Measurements from ENCODE around the gene NUP98.
"Not testable (repeated sequence)": the region's sequence is repeated elsewhere in the genome, so short reads cannot be mapped to it uniquely, and the experiment has no call there.

Gene NUP98

DNA sequence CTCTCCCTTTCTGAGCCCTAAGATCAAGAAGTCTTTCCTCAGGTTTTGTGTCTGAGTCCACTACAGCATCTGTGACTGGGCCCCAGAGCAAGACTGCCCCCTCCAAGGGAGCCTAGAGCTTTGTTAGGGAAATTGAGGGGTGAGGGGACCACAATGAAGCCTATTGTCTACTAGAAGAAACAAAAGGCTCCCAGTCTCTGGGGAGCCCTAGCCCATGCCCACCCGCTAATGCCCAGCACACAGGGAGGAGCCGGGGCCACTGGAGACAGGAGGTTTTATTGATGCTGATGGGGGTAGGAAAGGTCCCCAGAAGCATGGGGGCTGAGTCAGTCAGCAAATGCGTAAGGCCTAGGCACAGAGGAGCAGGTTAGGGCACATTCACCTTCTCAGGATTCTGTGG, 29.4 kb upstream of the NUP98 start:
- no peak for DNase-seq (ENCODE audit: low spot score)

- no peak for DNase-seq (ENCODE audit: low spot score)
Measured at GRCh38 chr11:3825473-3826154, 28.3 kb upstream of the NUP98 start.

DNA sequence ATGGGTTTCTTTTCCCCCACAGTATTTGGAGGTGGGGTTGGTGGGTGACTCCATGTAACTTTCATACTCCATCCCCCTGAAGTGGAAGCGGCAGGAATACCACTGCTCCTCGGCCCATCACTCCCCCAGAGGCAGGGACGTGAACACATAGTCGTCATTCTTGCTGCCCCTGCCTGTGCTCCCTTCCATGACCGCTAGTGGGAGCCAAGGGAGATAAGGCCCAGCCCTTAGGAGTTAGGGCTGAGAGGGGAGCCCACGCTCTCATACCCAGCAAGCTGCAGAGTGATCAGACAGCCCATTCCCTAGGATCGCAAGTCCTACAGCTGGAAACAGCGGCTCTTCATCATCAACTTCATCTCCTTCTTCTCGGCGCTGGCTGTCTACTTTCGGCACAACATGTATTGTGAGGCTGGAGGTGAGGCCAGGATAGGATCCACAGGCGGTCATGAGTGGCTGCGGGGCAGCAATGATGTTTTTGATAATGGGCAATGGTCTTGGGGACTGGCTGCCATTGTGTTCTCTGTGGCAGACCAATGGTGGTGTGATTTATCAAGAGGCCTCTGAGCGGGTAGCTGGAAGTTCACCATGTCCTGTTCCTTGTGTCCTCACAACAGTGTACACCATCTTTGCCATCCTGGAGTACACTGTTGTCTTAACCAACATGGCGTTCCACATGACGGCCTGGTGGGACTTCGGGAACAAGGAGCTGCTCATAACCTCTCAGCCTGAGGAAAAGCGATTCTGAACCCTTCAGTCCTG, 27.5 kb upstream of the NUP98 start:
- DNase-seq (ENCODE audit: low spot score), result no peak

- no peak for DNase-seq (ENCODE audit: low spot score)
Measured at GRCh38 chr11:3823762-3824506, 26.6 kb upstream of the NUP98 start.

- DNase-seq (ENCODE audit: low spot score), result no peak
Measured at GRCh38 chr11:3823303-3823702, 25.9 kb upstream of the NUP98 start.

DNA sequence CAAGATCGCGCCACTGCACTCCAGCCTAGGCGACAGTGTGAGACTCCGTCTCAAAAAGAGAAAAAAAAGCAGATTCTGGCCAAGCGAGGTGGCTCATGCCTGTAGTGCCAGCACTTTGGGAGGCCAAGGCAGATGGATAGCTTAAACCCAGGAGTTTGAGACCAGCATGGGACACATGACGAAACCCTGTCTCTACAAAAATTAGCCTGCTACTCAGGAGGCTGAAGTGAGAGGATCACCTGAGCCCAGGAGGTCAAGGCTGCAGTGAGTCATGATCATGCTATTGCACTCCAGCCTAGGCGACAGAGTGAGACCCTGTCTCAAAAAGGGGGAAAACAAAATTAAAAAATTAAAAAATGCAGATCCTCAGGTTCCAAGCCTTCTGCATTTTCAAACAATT, 25.0 kb upstream of the NUP98 start:
- no peak for DNase-seq (ENCODE audit: low spot score)

DNA sequence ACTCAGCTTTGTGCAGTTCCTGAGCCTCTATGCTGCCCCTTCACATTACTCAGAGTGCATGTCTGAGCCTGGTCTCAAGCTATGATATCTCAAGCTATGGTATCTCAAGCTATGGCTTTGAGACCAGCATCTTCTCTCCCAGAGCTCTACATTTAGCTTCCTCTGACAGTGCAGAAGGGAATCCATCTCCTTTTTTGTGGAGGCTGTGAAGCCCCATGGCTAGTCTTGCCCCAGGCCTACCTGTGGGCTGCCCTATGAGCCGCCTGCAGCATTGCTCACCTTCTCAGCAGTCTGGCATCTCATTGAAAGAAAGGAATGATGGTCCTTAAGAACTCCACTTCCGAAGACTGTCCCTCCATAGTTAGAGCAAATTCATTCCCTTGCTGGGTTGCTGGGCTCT, 23.6 kb upstream of the NUP98 start:
- DNase-seq (ENCODE audit: low spot score), result no peak

DNA sequence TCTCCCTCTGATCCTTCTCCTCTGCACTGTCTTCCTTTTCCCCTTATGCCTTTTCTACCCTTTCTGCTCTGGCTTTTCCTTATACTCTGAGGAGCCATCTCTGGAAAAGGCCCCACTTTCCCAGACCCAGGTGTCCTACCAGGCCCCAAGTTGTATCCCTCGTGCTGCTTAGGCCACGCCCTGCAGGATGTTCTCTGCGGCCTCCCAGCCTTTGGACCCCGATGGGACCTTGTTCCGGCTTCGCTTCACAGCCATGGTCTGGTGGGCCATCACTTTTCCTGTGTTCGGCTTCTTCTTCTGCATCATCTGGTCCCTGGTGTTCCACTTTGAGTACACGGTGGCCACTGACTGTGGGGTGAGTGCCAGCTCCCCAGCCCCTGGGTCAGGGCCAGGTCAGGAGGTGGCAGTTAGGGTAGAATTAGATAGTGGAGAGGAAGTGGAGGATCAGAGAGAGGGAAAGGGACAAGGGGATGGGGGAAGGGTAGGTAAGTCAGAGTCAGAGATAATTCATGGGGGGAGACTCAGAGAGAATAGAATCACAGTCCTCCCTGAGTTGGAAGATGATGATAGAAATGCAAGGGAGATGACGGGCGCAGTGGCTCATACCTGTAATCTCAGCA, 19.9 kb upstream of the NUP98 start:
- DNase-seq (ENCODE audit: low spot score), result no peak

DNA sequence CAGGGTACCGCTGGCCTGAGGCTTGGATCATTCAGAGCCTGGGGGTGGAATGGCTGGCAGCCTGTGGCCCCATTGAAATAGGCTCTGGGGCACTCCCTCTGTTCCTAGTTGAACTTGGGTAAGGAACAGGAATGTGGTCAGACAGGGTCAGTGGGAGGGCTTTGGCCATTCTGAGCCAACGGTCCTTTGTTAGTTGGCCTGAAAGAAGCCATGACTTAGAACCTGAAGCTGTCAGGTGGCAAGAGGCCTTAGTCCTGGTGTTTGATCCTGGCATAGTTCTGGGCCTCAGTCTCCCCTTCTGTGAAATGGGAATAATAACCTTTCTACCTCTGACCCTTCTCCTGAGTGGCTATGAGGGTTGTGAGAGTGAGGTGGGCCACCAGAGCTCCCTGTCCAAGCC, 19.3 kb upstream of the NUP98 start:
- DNase-seq (ENCODE audit: low spot score), result no peak

DNA sequence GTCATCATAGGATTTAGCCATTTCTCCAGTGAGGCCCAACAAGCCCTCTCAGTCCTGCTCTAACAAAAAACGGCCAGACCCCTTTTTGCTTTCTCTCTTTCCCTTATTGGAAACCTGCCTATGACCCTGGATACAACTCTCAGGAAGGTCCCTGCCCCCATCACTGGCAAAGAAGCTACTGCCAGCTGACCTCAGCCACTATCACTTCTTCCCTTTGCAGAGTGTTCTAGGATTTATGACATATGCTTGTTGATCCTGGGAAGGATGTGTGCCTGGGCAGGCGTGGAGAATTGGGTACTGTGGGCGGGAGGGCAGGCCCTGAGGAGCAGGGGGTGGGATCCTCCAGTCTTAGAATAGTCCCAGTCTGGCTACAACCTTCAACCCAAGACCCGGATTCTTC, 18.5 kb upstream of the NUP98 start:
- no peak for DNase-seq (ENCODE audit: low spot score)

DNA sequence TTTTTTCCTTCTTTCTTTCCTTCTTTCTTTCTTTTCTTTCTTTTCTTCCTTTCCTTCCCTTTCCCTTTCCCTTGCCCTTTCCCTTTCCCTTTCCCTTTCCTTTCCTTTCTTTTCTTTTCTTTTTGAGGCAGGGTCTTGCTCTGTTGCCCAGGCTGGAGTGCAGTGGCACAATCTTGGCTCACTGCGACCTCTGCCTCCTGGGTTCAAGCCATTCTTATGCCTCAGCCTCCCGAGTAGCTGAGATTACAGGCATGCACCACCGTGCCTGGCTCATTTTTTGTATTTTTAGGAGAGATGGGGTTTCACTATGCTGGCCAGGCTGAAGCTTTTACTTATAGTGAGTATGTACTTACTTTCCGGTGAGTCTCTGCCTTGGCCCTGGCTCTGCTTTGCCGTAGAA, 17.5 kb upstream of the NUP98 start:
- DNase-seq (ENCODE audit: low spot score), result not testable (repeated sequence)

GRCh38 chr11:3810951-3811350, 13.6 kb upstream of the NUP98 start:
- no peak for DNase-seq (ENCODE audit: low spot score)

DNA sequence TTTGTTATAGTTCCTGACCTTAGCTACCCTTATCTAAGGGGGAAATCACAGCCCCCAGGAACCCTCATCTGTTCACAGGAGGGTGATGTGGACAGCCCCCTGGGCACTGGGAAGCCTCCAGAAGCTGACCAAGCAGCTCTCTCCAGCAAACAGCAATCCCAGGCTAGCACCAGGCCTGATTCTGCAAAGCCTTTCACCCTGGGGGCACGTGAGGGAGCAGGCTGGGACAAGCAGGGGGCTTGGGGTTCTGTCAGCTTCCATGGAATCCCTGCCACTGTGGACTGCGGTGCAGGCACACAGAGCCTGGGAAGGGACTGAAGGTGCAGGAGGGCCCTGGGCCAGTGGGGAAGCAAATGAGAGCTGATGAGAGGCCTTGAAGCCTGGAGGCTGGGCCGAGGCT, 13.1 kb upstream of the NUP98 start:
- no peak for DNase-seq (ENCODE audit: low spot score)

- DNase-seq (ENCODE audit: low spot score), result no peak
Measured at GRCh38 chr11:3809624-3809928, 12.2 kb upstream of the NUP98 start.

DNA sequence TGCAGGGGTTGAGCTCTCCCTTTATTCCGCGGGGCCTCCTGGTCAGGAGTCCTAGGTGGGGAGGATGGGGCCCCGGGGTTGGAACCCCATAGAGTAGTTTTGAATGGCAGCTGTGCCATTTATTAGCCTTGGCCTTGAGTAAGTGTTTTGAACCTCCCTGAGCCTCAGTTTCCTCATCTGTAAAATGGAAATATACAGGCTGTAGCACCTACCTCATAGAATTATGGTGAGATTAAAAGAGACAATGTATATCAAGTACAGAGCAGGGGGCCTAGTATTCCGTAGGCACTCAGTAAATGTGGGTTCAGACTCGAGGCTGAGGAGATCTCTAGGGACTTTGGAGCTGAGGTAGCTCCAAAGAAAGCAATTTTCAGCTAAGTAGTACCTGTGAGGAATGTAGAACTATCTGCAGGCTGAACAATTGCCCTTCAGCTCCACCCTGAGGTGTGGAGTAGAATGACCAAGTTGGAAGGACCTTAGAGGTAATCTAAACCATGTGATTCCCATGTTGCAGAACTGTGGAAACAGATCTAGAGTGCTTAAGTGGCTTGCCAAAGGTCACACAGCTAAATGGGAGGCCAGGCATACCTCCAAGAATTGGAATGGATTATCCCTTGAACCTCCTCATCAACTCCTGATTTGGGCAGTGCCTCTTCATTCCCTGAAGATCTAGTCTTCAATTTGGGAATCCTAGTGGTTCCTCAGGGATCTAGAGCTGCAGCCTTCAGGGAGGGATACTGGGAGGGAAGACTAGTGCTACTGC, 11.7 kb upstream of the NUP98 start:
- DNase-seq (ENCODE audit: low spot score), result peak; percentile 85

DNA sequence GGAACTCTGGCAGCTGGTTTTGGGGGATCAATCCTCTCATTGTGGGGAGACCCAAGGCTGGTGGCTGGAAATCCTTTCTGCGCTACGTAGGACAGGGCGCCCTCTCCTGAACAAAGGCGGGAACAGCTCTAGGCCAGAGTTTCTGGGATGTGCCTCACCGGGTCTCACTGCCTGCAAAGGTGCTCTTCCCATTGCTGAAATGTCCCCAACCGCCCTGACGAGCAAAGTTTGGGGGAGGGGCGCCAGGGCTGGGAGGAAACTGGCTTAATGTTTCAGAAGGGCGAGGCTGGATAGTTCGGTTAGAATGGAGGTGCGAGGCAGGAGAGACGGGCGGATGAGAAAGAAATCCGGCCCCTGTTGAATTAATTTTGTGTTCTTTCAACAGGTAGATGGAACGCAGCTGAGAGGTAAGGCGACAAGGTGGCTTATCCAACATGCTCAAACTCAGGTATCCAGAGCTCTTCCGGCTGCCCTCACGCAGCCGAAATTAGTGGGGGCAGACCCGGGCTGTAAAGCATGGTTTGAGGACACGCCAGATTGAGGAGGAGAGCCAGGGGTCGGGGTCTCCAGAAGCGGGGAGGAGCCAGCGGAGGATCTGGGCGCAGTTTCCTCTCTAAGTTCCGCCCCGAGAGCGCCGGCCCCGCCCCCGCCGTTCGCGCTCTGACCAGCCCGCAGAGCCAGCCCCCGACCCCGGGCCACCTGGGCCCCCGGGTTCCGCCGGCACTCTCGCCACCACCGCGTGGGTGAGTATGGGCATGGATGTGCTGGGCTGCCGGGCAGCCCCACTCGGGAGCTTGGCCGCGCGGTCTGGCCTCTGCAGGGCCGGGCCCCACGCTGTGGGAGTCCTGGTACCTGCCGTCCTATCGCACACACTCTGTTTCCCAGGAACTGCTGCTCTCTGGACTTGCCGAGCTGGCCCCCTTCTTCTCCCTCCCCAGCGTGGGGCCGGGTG, 10.8 kb upstream of the NUP98 start, which contains the start of gene PGAP2:
PGAP2 (plus strand) TSS at position 652 of the 952 bp plus-strand sequence. CDS start 2,700 bp downstream, outside the sequence.
- DNase-seq (ENCODE audit: low spot score), result peak; percentile 78

DNA sequence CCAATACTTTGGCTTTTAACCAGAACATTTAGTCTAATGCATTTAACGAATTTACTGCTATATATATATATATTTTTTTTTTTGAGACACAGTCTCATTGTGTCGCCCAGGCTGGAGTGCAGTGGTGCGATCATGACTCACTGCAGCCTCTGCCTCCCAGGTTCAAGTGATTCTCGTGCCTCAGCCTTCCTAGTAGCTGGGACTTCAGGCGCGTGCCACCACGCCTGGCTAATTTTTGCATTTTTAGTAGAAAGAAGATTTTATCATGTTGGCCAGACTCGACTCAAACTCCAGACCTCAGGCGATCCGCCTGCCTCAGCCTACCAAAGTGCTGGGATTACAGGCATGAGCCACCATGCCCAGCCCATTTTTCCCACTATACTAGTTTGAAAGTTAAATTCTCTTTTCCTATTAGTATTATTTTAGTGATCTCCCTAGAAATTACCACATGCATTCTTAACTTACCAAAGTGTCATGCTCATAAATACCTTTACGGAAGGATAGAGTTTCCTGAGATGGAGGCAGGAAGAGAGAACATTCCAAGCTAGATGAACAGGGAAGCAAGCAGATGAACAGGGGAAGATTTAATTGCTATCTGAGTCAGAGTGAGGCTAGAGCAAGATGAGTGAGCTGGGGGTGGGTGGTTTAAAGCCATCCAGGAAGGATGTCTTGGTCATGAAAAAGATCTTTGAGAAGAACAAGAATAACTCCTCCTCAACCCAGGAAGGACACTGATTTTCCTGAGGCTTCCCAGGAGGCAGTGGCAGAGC, 6.6 kb upstream of the NUP98 start:
- peak; percentile 73 for DNase-seq (ENCODE audit: low spot score)

- no peak for DNase-seq (ENCODE audit: low spot score)
Measured at GRCh38 chr11:3802011-3802790, 4.8 kb upstream of the NUP98 start.

DNA sequence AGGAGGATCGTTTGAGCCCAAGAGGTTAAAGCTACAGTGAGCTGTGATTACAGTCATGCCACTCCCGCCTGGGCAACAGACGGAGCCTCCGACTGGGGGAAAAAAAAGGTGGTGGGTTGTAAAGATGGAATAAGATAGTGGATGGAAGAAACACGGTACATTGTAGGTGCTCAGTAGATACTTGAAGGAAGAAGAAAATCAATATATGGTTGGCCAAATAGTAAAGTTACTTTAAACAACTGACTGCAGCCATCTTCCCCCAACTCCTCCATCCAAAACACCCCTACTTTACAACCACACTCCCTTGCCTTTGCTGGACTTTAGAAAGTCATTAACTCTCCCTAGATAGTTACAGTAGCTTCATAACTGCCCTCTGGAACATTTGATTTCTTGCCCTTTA, 2.5 kb upstream of the NUP98 start:
- DNase-seq (ENCODE audit: low spot score), result no peak
